Keratinocyte (primary cell): ENCODE data around the gene GANC. TPM values are rescaled to one million over a fixed set of nuclear protein-coding genes. Genes with fewer than 3 reads are reported as not detected.

ENCODE experiments used
- DNase-seq: peaks from one replicate; pipeline ENCODE4 v3.0.0-alpha.2; 2011; ENCODE audit warnings: low read depth, missing footprints, low spot score
- FAIRE-seq: peaks from 2 replicates; lab custom pipeline; 2011; peaks lifted over from hg19 to GRCh38; lab: Jason Lieb, UNC
- H2AFZ ChIP-seq: 2 replicates; pipeline ENCODE4 v1.6.0; 2012; ENCODE audit warnings: low read length, control low read depth, inconsistent platforms; ENCODE audit not compliant: control insufficient read depth
- H3K27ac ChIP-seq: 2 replicates; pipeline ENCODE4 v1.5.1; 2011; ENCODE audit warnings: low read length; ENCODE audit not compliant: control insufficient read depth, insufficient read depth
- H3K27me3 ChIP-seq: 3 replicates; pipeline ENCODE4 v1.6.0; 2011; ENCODE audit warnings: low read length; ENCODE audit not compliant: control insufficient read depth, insufficient read depth; ENCODE audit errors: extremely low read depth
- H3K36me3 ChIP-seq, 2 experiments: 2 replicates in 1 of 2; 3 replicates in 1 of 2; pipeline ENCODE4 v1.5.1; 2011; ENCODE audit warnings: low read length in 2 of 2, mild to moderate bottlenecking in 1 of 2; ENCODE audit not compliant: control insufficient read depth in 2 of 2, insufficient read depth in 2 of 2; ENCODE audit errors: extremely low read depth in 1 of 2
- H3K4me1 ChIP-seq: 3 replicates; pipeline ENCODE4 v1.5.1; 2011; ENCODE audit warnings: low read length; ENCODE audit not compliant: control insufficient read depth, insufficient read depth; ENCODE audit errors: extremely low read depth
- H3K4me2 ChIP-seq: 3 replicates; pipeline ENCODE4 v1.6.0; 2011; ENCODE audit warnings: low read depth, low read length; ENCODE audit not compliant: control insufficient read depth, insufficient read depth; ENCODE audit errors: extremely low read depth
- H3K4me3 ChIP-seq, 3 experiments: fragments of 200-600 bp in 1 of 3; sonication (generic) in 1 of 3; 2 replicates in 2 of 3; 3 replicates in 1 of 3; pipeline ENCODE4 v1.5.1; 2011 to 2016; ENCODE audit warnings: low read length in 3 of 3, mild to moderate bottlenecking in 3 of 3, control low read depth in 2 of 3, inconsistent platforms in 1 of 3, low read depth in 1 of 3, mixed read lengths in 1 of 3, mixed run types in 1 of 3, moderate library complexity in 1 of 3; ENCODE audit not compliant: control insufficient read depth in 2 of 3, insufficient read depth in 2 of 3; ENCODE audit errors: extremely low read depth in 1 of 3
- H3K79me2 ChIP-seq: 2 replicates; pipeline ENCODE4 v1.6.0; 2012; ENCODE audit warnings: low read length; ENCODE audit not compliant: control insufficient read depth, insufficient read depth
- H3K9ac ChIP-seq: 3 replicates; pipeline ENCODE4 v1.6.0; 2011; ENCODE audit warnings: low read length; ENCODE audit not compliant: control insufficient read depth, insufficient read depth; ENCODE audit errors: extremely low read depth
- H3K9me1 ChIP-seq: 3 replicates; pipeline ENCODE4 v1.6.0; 2011; ENCODE audit warnings: low read length; ENCODE audit not compliant: control insufficient read depth, insufficient read depth; ENCODE audit errors: extremely low read depth
- H3K9me3 ChIP-seq: 2 replicates; pipeline ENCODE4 v1.5.1; 2012; ENCODE audit warnings: low read depth, low read length; ENCODE audit not compliant: control insufficient read depth
- H4K20me1 ChIP-seq: 3 replicates; pipeline ENCODE4 v1.6.0; 2011; ENCODE audit warnings: low read length; ENCODE audit not compliant: control insufficient read depth, insufficient read depth; ENCODE audit errors: extremely low read depth
- CTCF ChIP-seq, 3 experiments: IDR thresholded peaks in 1 of 3; conservative IDR thresholded peaks in 1 of 3; optimal IDR thresholded peaks in 1 of 3; 2 replicates in 2 of 3; 3 replicates in 1 of 3; pipeline versions ENCODE3 to v1.5.1; 2011; ENCODE audit warnings: low read length in 3 of 3, mild to moderate bottlenecking in 3 of 3, moderate library complexity in 2 of 3, control low read depth in 1 of 3, inconsistent platforms in 1 of 3; ENCODE audit not compliant: insufficient read depth in 2 of 3; ENCODE audit errors: extremely low read depth in 1 of 3
- EZH2 ChIP-seq: IDR thresholded peaks from one replicate; pipeline ENCODE4 v1.6.1; 2012; ENCODE audit warnings: inconsistent platforms, mild to moderate bottlenecking, low read length, moderate library complexity
- dilution Hi-C: fragments of 300-500 bp; cut with MboI; formaldehyde crosslinking; loops from one replicate; pipeline ENCODE4 v1.7.0; 2020; ENCODE audit warnings: low sequenced_read_pairs; ENCODE audit not compliant: extremely low pct_ligation_motif_present
- polyA plus RNA-seq, 5 experiments: library from polyadenylated mRNA; depleted of rRNA in 3 of 5; stranded (reverse) in 3 of 5; stranded (forward) in 1 of 5; unstranded in 1 of 5; fragments of >200 nt; gene quantifications; 1 replicate in 1 of 5; 2 replicates in 3 of 5; 3 replicates in 1 of 5; pipeline versions ENCODE4 v1.2.1 to v1.2.3, GENCODE V29; 2011 to 2012; ENCODE audit warnings: missing spikeins in 2 of 5, low read depth in 1 of 5, low replicate concordance in 1 of 5

GANC gene
- polyA plus RNA-seq, 1 donor (not counting 4 experiments of a cell fraction or from before 2014, with no cell fraction given), result 46.2 TPM

DNA sequence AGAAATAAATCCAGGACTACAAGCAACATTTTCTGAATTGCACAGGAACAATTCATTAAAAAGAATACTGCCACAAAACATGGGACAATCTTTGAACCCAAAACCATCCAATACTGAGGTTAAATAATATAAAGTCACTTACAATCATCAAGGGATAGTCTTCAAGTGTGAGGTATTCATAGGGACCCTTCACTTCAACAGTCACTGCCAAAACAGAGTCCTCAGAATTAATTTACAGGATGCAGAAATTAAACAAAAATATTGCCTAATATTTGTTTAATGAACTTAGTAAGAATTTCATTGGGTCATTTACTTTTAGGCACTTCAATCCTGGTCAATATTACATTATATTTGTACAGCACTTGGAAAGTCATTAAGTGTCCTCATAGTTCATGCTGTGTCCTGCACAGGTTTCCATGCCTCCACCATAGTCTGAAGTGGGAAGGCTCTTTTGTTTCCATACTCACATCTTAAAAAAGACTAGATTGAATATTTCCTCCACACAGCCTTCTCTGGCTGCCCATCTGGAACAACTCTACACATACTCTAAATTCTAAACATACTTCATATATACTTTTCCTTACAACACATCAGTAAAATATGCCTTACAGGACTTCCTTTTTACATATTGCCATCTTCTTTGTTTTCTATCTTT, 33.3 kb upstream of the GANC start:
- no peaks in the 10 kb centered on the region for H3K27me3 ChIP-seq
- FAIRE-seq (no peak), DNase-seq (no peak)
- no peak for TF ChIP-seq EZH2
- no peak for TF ChIP-seq CTCF (optimal IDR thresholded peaks at IDR 0.05 in 1 of 3, IDR thresholded peaks at IDR 0.05 in 1 of 3, conservative IDR thresholded peaks at IDR 0.05 in 1 of 3; ENCODE audit: extremely low read depth in 1 of 3, insufficient read depth in 2 of 3, low read length in 3 of 3)
- H3K79me2 ChIP-seq, result no peaks in the 10 kb centered on the region
- no peak overlapping the region for H3K27ac ChIP-seq
- H3K4me3 ChIP-seq, result no peak overlapping the region
- no peak overlapping the region for H3K4me2 ChIP-seq
- H3K9me1 ChIP-seq, result no peaks in the 10 kb centered on the region
- H3K9ac ChIP-seq, result no peak overlapping the region
- H4K20me1 ChIP-seq, result no peaks in the 10 kb centered on the region
- no peak overlapping the region for H2AFZ ChIP-seq
- dilution Hi-C loops, result no loop called here
- H3K9me3 ChIP-seq, result no peaks in the 10 kb centered on the region
- H3K4me1 ChIP-seq, result no peaks in the 10 kb centered on the region
- peaks cover 12 to 21% of the 10 kb centered on the region in 2 experiments for H3K36me3 ChIP-seq

DNA sequence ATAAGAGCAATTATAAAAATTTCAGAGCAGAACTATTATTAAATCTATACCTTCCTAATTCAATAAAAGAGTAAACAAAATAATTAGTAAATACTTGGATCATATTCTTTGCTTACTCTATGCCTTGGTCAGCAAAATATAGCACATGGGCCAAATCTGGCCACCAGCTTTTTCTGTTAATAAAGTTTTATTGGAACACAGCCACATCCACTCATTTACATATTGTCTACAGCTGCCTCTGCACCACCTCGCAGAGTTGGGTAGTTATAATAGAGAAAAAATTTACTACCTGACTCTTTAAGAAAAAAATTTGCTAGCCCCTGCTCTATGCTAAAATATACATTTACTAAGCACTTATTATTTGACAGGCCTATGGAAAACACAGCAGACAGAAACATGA, 32.2 kb upstream of the GANC start:
- H3K79me2 ChIP-seq, result no peaks in the 10 kb centered on the region
- H3K4me1 ChIP-seq, result no peaks in the 10 kb centered on the region
- H3K4me3 ChIP-seq, result no peak overlapping the region
- H3K27ac ChIP-seq, result no peak overlapping the region
- no peaks in the 10 kb centered on the region for H3K27me3 ChIP-seq
- TF ChIP-seq EZH2 (no peak), CTCF (optimal IDR thresholded peaks at IDR 0.05 in 1 of 3, IDR thresholded peaks at IDR 0.05 in 1 of 3, conservative IDR thresholded peaks at IDR 0.05 in 1 of 3; ENCODE audit: extremely low read depth in 1 of 3, insufficient read depth in 2 of 3, low read length in 3 of 3) (no peak)
- H4K20me1 ChIP-seq, result no peaks in the 10 kb centered on the region
- FAIRE-seq (no peak), DNase-seq (no peak)
- no peak overlapping the region for H2AFZ ChIP-seq
- H3K36me3 ChIP-seq, result peaks cover 12 to 17% of the 10 kb centered on the region in 2 experiments
- H3K9ac ChIP-seq, result no peak overlapping the region
- dilution Hi-C loops, result no loop called here
- no peaks in the 10 kb centered on the region for H3K9me3 ChIP-seq
- no peak overlapping the region for H3K4me2 ChIP-seq
- no peaks in the 10 kb centered on the region for H3K9me1 ChIP-seq
